Lower lobe of right lung (tissue), 2 donors: ENCODE results near the gene MALRD1. TPM values are rescaled to one million over a fixed set of nuclear protein-coding genes. Genes with fewer than 3 reads are reported as not detected.

Experiments used
- ATAC-seq, 2 donors: fragments of 200-7000 bp; cut with Tn5 transposase; one replicate each; pipeline ENCODE4 v1.9.1; 2020 to 2022; ENCODE audit warnings: mild to moderate bottlenecking in 2 of 2, moderate library complexity in 2 of 2
- DNase-seq: peaks from one replicate; pipeline ENCODE4 v3.0.0-alpha.2; 2020
- H3K27ac ChIP-seq: fragments of 200-600 bp; one replicate; pipeline ENCODE4 v1.8.0; 2022
- H3K27me3 ChIP-seq: fragments of 200-600 bp; one replicate; pipeline ENCODE4 v1.8.0; 2022; ENCODE audit warnings: low read depth
- H3K36me3 ChIP-seq: fragments of 200-600 bp; one replicate; pipeline ENCODE4 v1.8.0; 2022; ENCODE audit warnings: mild to moderate bottlenecking
- H3K4me1 ChIP-seq: fragments of 200-600 bp; one replicate; pipeline ENCODE4 v1.8.0; 2022
- H3K4me3 ChIP-seq: fragments of 200-600 bp; one replicate; pipeline ENCODE4 v1.8.0; 2022; ENCODE audit warnings: mild to moderate bottlenecking
- H3K9me3 ChIP-seq: fragments of 200-600 bp; one replicate; pipeline ENCODE4 v1.8.0; 2022
- intact Hi-C: fragments of 100-400 bp; cut with DNase I; formaldehyde crosslinking; loops from one replicate; pipeline ENCODE4 v1.11.0; 2022
- total RNA-seq: library from RNA; stranded (reverse); fragmentation: NEBNext Ultra II Directional; extraction: Animal tissue kit (Norgen Biotek cat#: 25700); gene quantifications from one replicate; pipeline ENCODE4 v1.2.1, GENCODE V29; 2021
- TF ChIP-seq, protein P1 (sequence below): fragments of 200-600 bp; IDR thresholded peaks from one replicate; pipeline ENCODE4 v1.8.0; 2022; ENCODE audit warnings: antibody characterized with exemption, mild to moderate bottlenecking
- donor health status: DM: no; HTN: yes; CAD: no; lungs with severe emphysema.

Gene MALRD1
- total RNA-seq, 1 donor from 2014 or later, result 6.0 TPM

DNA sequence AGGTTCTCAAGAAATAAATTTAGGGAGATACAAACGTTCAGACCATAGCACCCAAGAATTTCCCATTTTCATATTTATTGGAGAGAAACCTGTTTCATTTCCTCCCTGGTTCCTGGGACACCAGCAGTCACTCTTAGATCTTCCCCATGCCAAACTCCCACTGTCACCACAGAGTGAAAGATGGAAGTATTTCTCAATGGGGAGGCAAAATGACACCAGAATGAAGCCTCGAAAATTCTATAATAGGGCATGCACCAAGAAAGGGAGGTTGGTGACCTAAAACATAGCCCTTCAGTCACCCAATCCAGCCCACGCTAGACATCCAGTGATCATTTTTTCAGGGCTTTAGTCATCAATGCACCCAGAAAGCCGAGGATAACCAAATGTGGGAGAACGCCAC is 619.5 kb downstream of the MALRD1 start:
- Histone ChIP-seq H3K27me3 (no peaks in the 10 kb centered on the region), H3K27ac (no peak overlapping the region), H3K4me1 (no peaks in the 10 kb centered on the region), H3K9me3 (no peaks in the 10 kb centered on the region), H3K36me3 (no peaks in the 10 kb centered on the region), H3K4me3 (no peak overlapping the region)
- ATAC-seq, result peak in 1 of 2 donors; percentile 43
- no peak for DNase-seq
- intact Hi-C loops, result no loop called here
- TF ChIP-seq, protein P1, sequence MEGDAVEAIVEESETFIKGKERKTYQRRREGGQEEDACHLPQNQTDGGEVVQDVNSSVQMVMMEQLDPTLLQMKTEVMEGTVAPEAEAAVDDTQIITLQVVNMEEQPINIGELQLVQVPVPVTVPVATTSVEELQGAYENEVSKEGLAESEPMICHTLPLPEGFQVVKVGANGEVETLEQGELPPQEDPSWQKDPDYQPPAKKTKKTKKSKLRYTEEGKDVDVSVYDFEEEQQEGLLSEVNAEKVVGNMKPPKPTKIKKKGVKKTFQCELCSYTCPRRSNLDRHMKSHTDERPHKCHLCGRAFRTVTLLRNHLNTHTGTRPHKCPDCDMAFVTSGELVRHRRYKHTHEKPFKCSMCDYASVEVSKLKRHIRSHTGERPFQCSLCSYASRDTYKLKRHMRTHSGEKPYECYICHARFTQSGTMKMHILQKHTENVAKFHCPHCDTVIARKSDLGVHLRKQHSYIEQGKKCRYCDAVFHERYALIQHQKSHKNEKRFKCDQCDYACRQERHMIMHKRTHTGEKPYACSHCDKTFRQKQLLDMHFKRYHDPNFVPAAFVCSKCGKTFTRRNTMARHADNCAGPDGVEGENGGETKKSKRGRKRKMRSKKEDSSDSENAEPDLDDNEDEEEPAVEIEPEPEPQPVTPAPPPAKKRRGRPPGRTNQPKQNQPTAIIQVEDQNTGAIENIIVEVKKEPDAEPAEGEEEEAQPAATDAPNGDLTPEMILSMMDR, result no peak

DNA sequence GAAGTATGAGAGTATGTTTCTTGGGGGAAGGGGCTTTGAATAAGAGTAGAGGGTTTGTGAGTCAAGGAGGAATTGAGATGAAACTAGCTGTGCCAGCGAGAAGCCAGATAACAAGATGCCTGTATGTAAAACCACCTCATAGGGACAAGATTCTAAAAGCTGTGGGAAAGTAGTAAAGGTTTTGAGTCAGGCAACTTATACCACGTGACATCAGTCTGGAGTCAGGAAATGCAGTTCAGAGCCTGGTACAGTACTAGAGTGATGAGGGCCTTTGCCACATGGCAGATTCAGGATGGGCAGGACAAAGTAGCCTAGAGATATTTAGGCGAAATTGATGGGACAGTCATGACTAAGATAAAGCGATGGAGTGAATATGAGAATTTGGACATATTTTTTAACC is 627.5 kb downstream of the MALRD1 start:
- Histone ChIP-seq H3K36me3 (no peaks in the 10 kb centered on the region), H3K27me3 (no peaks in the 10 kb centered on the region), H3K9me3 (peaks cover 3% of the 10 kb centered on the region), H3K4me3 (no peak overlapping the region), H3K27ac (no peak overlapping the region), H3K4me1 (no peaks in the 10 kb centered on the region)
- TF ChIP-seq, protein P1, result no peak
- DNase-seq (no peak), ATAC-seq (no peak)
- intact Hi-C loops, result no loop called here

DNA sequence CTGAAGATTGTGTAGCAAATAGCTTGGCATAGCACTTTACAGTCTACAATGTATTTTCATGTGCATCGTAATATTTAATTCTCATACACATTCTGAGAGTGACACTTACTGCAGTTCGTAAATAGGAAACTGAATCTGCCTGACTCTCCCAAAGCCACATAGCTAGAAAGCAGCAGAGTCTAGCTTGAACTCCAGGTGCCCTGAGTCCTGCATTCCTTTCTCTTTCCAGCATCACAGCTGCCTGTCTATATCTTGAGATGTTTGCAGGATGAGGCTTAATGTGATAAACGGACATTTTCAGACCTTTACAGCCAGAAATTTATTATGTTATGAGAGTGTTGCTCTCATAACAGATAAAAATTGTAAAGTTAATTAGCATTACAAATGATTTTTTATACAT is 634.8 kb downstream of the MALRD1 start:
- intact Hi-C loops, result no loop called here
- TF ChIP-seq, protein P1, result no peak
- no peak for DNase-seq

DNA sequence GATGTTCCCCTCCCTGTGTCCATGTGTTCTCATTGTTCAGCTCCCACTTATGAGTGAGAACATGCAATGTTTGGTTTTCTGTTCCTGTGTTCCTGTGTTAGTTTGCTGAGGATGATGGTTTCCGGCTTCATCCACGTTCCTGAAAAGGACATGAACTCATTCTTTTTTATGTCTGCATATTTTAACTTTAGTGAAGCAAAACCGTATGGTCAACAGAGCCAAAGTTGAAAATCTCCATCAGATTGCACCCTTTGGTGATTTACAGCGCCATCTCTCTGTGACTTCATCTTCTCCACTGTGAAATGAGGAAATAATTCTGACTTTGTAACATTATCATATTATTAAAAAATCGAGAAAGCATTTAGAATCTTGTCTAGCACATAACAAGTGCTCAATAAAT is 635.4 kb downstream of the MALRD1 start:
- Histone ChIP-seq H3K4me1 (no peaks in the 10 kb centered on the region), H3K4me3 (no peak overlapping the region), H3K36me3 (no peaks in the 10 kb centered on the region), H3K9me3 (peaks cover 3% of the 10 kb centered on the region), H3K27ac (no peak overlapping the region), H3K27me3 (no peaks in the 10 kb centered on the region)
- intact Hi-C loops, result no loop called here
- DNase-seq (no peak), ATAC-seq (no peak)
- TF ChIP-seq, protein P1, result no peak

More for the DNA sequence above, 634.8 kb downstream of the MALRD1 start:
- Histone ChIP-seq H3K36me3 (no peaks in the 10 kb centered on the region), H3K27ac (no peak overlapping the region), H3K4me1 (no peaks in the 10 kb centered on the region), H3K27me3 (no peaks in the 10 kb centered on the region), H3K9me3 (peaks cover 3% of the 10 kb centered on the region), H3K4me3 (no peak overlapping the region)
- no peak for ATAC-seq

DNA sequence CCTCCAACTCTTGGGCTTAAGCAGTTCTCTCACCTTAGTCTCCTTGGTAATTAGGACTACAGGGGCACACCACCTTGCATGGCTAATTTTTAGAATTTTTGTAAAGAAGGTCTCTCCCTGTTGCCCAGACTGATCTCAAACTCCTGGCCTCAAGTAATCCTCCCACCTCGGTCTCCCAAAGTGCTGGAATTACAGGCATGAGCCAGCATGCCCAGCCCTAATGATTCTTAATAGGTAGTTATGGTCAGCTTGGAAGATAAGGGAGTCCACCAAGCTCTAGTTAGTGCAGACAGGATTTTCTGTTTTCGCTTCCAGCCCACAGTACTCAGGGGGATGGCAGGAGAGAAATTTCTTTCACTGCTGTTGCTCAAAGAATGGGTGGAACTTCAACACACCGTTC is 639.7 kb downstream of the MALRD1 start:
- H3K9me3 ChIP-seq, result no peaks in the 10 kb centered on the region
- H3K36me3 ChIP-seq, result no peaks in the 10 kb centered on the region
- intact Hi-C loops, result no loop called here
- TF ChIP-seq, protein P1, result no peak
- no peak overlapping the region for H3K27ac ChIP-seq
- no peaks in the 10 kb centered on the region for H3K4me1 ChIP-seq
- H3K27me3 ChIP-seq, result no peaks in the 10 kb centered on the region
- ATAC-seq, result no peak
- H3K4me3 ChIP-seq, result no peak overlapping the region
- no peak for DNase-seq

DNA sequence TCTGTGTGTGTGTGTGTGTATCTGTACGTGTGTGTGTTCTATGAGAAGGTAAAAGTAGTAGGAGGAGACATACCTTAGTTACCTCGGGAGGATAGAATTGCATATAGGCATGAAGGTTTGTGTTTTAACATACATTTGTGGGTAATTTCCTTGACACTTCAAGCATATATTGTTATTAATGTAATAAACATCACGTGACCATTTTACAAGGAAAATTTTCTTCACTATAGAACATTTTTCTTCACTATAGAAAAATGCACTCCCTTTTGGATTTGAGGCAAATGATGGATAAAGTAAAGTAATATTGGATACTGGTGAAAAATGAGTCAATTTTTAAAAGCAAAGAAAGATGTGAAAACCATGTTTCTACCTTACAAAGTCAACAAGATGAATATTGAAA is 640.6 kb downstream of the MALRD1 start:
- DNase-seq, result no peak
- no peak overlapping the region for H3K4me3 ChIP-seq
- TF ChIP-seq, protein P1, result no peak
- no peaks in the 10 kb centered on the region for H3K27me3 ChIP-seq
- ATAC-seq, result no peak
- no peak overlapping the region for H3K27ac ChIP-seq
- no peaks in the 10 kb centered on the region for H3K36me3 ChIP-seq
- H3K9me3 ChIP-seq, result no peaks in the 10 kb centered on the region
- intact Hi-C loops, result no loop called here
- H3K4me1 ChIP-seq, result no peaks in the 10 kb centered on the region
